SKM-1 (cell line): Measurements from ENCODE around the gene CDK15.
"Not testable (repeated sequence)": the region's sequence is repeated elsewhere in the genome, so short reads cannot be mapped to it uniquely, and the experiment has no call there.

Experiments
- DNase-seq: peaks from one replicate; lab custom pipeline; 2025; ENCODE audit not compliant: unreplicated experiment; lab: John Stamatoyannopoulos, UW

Gene CDK15

DNA sequence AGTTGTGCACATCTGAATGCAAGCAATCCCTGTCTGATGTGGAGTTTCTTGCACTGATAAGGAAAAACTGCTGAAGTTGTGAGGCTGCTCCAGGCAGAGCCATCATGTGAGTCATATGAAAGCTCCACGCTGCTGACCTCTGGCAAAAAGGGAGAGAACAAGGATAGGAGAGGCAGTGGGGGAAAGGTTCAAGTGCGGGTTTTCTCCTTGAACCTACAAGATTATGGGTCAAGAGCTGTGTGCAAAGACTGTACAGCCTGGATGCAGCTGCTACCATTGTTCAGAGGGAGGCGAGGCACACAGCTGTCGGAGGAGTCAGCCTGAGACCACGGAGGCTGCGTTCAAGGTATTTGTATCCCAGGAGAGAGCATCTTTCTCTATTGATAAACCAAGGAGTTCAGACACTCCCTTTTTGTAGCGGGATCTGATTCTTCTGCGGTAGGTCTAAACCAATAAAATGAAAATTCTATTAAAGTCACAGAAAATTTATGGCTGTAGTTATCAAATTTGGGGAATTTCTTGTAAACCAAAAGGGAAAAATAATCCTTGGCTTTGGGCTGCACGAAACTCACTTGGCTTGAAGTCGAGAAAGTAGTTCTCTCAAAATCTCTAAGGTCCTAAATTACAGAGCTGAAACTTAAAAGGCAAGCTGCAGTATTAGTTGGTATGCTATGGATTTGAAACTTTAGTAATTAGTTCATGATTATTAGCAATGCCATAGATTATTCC is at the start of gene CDK15:
Gene CDK15, plus strand, starts transcription at position 96 of the 729 bp plus-strand sequence. Its CDS starts 128 bp downstream, at position 224.
- no peak for DNase-seq

- no peak for DNase-seq
These were observed 48.1 kb upstream of the CDK15 start for GRCh38 chr2:201758234-201758633.

GRCh38 chr2:201758873-201759272 is 47.5 kb upstream of the CDK15 start:
- no peak for DNase-seq

GRCh38 chr2:201759567-201759966 is 46.8 kb upstream of the CDK15 start:
- DNase-seq, result no peak

GRCh38 chr2:201761101-201761500 is 45.2 kb upstream of the CDK15 start:
- DNase-seq, result no peak

DNA sequence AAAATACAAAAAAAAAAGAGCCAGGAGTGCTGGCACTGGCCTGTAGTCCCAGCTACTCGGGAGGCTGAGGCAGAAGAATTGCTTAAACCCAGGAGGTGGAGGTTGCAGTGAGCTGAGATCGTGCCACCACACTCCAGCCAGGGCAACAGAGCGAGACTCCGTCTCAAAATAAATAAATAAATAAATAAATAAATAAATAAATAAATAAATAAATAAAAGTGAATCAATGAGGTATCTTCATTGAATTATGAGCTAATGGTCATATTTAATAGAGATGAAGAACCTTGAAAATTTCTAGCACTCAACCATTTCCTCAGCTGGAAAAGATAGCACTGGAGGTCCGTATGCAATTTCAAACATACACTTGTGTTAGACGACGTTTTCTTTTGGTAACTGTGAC is 41.9 kb upstream of the CDK15 start:
- not testable (repeated sequence) for DNase-seq

GRCh38 chr2:201765799-201766198 is 40.5 kb upstream of the CDK15 start:
- DNase-seq, result no peak

- DNase-seq, result no peak
These were observed 37.4 kb upstream of the CDK15 start for GRCh38 chr2:201768918-201769317.

DNA sequence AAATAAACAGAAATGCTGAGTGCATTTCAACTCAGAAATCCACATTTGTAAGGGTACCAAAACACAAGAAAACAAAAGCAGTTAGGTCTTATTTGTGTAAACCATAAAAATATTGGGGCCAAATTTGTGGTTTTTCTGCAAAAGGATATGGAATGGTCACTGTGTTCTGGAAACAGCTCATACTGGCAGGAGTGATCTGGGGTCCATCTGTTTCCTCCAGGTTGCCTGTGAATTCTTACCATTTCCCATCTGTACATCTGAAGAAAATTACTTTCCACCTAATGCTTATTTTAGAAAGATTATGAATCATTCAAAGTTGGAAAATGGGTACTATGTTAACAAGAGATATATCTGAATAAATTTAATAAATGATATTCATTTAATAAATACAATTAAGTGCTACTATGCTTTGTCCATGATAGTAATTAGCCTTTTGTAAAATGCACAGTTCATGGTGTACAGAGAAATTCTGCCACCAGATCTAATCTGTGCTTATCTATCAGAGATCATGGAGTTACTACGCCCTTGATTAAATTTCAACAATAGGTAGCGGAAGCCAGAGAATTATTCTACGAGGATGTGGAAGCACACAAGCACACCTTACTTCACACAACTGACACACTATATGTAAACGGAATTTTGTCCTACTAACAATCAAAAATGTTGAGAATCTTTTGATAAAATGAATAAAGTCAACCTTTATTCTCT is 36.5 kb upstream of the CDK15 start:
- no peak for DNase-seq

- no peak for DNase-seq
These were observed 32.3 kb upstream of the CDK15 start for GRCh38 chr2:201773990-201774389.

- DNase-seq, result no peak
These were observed 31.8 kb upstream of the CDK15 start for GRCh38 chr2:201774546-201774945.

DNA sequence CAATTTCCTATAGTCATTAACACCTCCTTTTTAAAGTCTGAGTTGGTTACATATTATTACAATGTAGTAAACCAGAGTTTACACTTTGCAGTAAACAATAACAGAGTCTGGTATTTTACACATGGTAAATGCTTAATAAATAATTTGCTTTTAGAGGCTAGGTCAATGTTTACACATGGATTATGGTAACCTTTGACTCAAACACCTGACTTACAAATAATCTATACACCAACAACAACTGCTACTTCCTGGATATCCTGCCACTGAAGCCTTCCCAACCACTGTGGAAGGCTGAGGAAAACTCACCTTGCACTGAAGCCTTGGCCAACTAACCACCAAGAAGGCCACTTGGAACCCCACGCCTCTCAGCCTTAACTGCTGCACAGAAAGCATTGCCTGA is 31.0 kb upstream of the CDK15 start:
- DNase-seq, result no peak

DNA sequence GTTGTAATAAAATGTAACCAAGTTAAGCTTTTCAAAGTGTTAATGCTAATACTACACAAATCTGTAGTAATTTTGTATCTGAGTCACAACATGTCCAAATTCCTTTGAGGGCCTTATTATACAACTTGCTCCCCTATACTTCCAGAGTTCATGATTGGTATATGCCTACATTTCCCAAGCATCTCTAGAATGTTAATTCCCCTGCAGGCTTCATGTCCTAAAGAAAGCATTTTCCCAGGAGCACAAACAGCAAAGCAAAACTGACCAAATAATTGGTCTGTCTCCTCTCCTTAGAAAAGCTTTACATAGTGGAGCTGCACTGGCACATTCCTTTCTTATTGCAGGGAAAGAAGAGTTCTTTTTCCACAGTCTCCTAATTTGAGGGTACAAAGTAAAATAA is 29.3 kb upstream of the CDK15 start:
- DNase-seq, result no peak

GRCh38 chr2:201777869-201778268 is 28.5 kb upstream of the CDK15 start:
- no peak for DNase-seq

DNA sequence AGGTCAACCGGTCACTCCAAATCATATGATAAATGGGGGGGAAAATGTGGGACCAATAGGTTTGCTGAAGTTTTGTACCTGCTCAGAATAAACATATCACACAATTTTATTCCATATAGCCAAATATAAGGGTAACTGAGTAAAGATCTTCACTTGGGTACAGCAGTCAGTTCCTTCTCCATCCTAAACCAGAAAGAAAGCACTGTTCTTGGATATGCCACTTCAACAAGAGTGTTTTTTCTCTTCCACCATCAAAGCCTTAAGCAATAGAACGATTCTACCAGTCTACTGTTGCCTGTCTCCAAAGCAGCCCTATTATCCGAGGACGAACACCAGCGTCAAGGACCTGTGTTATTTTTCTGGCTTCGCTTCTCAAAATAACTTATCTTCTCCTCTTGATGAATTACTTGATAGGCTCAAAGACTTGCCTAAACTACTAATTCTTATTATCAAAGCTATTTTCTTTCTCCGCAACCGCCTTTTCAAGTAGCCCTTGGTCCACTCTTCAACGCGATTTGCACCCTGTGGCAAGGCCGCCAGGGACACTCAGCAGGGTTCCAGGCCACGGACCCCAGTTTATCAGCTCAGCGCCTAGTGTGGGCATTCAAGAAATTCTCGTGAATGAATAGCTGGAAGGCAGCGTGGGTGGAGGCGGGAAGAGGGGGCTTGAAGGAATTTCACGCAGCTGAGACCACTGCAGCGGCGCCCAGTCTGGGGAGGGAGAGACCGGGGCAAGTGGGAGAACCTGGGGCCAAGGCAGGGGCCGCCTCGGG is 26.2 kb upstream of the CDK15 start:
- DNase-seq, result no peak

GRCh38 chr2:201780674-201781493 is 25.5 kb upstream of the CDK15 start, which contains the start of gene ALS2:
TSS of gene ALS2 (minus strand) at chr2:201780933. CDS start at chr2:201768885, 12,048 bp downstream.
- peak; percentile 91 for DNase-seq

DNA sequence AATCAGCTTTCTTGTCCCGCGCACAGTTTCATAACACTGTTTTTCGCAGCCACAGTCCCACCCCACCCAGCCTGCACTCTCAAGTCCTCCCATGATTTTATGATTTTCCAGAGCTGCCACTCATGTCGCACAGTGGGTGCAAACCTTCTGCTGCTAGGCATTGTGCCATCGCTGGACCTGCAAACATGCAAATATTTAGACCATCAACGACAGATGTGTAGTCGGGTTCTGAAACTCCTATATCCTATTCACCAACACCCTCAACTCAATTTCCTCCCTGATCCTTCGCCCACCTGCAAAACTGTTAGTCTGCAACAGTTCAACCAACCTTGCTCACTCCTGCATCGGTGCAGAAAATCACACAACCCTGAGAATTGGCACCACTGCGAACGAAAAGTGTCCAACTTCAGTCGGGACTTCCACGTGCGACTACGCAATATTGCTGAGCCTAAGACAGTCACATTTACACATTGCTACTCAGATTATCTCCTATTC is 24.7 kb upstream of the CDK15 start:
- DNase-seq, result no peak

DNA sequence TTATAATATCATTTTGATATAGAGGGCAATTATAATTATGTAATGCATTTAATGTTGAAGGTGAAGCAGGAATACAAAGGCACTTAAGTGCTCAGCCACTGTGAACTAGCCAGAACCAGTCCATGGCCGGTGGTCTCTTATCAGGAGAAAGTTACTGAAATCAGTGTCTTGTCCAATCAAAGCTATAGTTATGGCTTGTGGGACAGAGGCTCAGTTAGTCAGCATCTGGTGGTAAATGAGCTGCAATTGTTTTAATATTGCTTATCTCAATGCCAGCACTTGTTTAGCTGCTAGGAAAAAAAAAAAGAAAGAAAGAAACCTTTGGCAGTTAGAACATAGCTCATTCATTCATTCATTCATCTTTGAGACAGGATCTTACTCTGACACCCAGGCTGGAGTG is 21.8 kb upstream of the CDK15 start:
- DNase-seq, result no peak

DNA sequence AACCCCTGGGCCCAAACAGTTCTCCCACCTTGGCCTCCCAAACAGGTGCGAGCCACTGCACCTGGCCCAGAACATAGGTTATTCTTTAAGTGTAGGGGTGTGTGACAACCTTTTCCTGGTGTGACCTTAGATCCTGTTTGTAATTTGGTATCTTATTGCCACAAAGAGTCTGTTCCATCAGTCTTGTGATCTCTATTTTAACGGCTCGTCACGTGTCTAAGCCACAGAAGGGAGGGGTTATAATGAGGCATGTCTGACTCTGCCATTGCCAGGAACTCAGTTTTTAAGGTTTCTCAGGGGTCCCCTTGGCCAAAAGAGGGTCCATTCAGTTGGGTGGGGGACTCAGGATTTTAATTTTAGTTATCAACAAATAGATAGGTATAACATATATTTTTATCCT is 21.2 kb upstream of the CDK15 start:
- DNase-seq, result no peak

DNA sequence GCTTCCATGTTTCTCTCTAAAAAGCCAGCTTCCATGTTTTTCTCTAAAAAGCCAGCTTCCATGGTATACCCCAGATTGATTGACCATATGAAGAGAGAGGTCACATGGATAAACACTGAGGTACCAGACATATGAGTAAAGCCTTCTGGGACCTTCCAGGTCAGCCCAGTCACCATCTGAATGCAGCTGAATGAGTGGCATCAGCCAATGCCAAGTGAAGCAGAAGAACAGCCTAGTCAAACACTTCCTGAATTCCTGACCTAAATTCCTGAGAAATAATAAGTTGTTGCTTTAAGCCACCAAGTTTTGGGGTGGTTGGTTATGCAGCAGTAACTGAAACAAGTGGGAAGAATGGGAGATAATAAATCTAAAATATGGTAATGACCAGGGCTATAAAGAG is 19.9 kb upstream of the CDK15 start:
- no peak for DNase-seq

DNA sequence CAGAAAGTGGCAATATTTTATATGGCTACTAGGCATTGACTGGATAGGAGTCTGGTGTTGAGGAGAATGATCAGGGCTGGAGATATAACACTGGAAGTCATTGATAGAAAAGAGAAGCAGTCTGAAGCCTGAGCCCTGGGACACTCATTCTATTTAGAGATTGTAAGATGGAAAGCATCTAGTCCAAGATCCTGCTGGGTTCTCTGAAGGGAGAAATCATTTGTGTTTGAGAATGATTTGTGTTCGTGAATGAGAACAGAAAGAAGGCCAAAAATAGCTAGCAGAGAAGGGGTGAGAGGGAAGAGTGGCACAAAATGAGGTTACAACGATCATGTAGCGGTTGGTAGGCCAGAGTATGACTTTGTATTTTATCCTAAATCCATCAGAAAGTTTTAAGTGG is 18.0 kb upstream of the CDK15 start:
- DNase-seq, result no peak
